ENCODE results near the gene XPO6. TPM values are rescaled to one million over a fixed set of nuclear protein-coding genes. Genes with fewer than 3 reads are reported as not detected.

Gene XPO6
- total RNA-seq, 1 experiment from 2014 or later, result 162 TPM

DNA sequence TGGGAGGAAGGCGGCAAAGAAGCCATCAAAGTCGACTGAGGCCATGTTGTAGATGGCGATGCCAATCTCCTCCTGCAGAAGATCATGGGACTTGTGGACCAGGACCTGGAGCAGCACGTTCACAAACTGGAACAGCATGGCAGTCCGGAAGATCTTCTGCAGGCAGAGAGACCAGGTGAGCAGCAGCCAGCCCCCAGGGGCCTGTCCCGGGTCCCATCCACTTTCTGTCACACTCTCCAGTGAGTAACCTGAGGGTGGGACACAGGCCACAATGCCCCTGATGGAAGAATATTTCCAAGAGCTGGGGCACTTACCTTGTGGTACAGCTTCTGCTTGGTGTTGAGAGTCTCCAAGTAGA is 110.3 kb downstream of the XPO6 start:
- Histone ChIP-seq H4K20me1 (ENCODE audit: insufficient read depth) (peaks cover 7% of the 10 kb centered on the region; the same call in 1 of the 2 replicates), H3K27ac (ENCODE audit: low read depth, low read length) (no peak overlapping the region), H3K4me2 (ENCODE audit: low read length) (no peak overlapping the region), H3K79me2 (ENCODE audit: insufficient read depth, low read length) (no peaks in the 10 kb centered on the region; the same call in 1 of the 2 replicates), H3K27me3 (ENCODE audit: insufficient read depth, low read length) (no peaks in the 10 kb centered on the region), H3K9me3 (ENCODE audit: control insufficient read depth in 1 of 2, insufficient read depth in 1 of 2, low read depth in 1 of 2, low read length in 2 of 2) (no peaks in the 10 kb centered on the region), H3K9ac (ENCODE audit: low read length) (no peak overlapping the region), H3K4me3 (replicated peaks in 1 of 2; ENCODE audit: low read depth in 1 of 2, low read length in 2 of 2) (no peak overlapping the region), H3K9me2 (ENCODE audit: insufficient read depth) (no peaks in the 10 kb centered on the region), H3K36me3 (ENCODE audit: control insufficient read depth in 1 of 2, insufficient read depth in 2 of 2, low read length in 2 of 2) (peaks cover 50 to 65% of the 10 kb centered on the region in 2 experiments), H2AFZ (ENCODE audit: low read depth, low read length, poor library complexity, severe bottlenecking) (no peak overlapping the region), H3K4me1 (ENCODE audit: control insufficient read depth in 1 of 2, insufficient read depth in 2 of 2, low read length in 2 of 2) (no peaks in the 10 kb centered on the region)
- ChIA-PET POLR2A (no interaction called here), RAD21 (ENCODE audit: low non-redundant PET in 1 of 2, low total read pairs in 2 of 2, uncharacterized antibody in 2 of 2, unreplicated experiment in 2 of 2) (no interaction called here), CTCF (no interaction called here)
- intact Hi-C loops (cut with micrococcal nuclease), result no loop called here
- DNase-seq (ENCODE audit: low read depth, low spot score), result no peak
- TF ChIP-seq EZH2phosphoT487 (IDR thresholded peaks at IDR 0.05; ENCODE audit: borderline replicate concordance) (no peak), RAD21 (IDR thresholded peaks at IDR 0.05; ENCODE audit: low read depth) (no peak)
- BruUV-seq (replicated peaks), result no TSS peak
- ATAC-seq, result no peak

GRCh38 chr16:28100810-28101532 is 110.8 kb downstream of the XPO6 start:
- Histone ChIP-seq H3K79me2 (ENCODE audit: insufficient read depth, low read length) (no peaks in the 10 kb centered on the region; the same call in 1 of the 2 replicates), H4K20me1 (ENCODE audit: insufficient read depth) (peaks cover 7% of the 10 kb centered on the region; the same call in 1 of the 2 replicates), H3K36me3 (ENCODE audit: control insufficient read depth in 1 of 2, insufficient read depth in 2 of 2, low read length in 2 of 2) (peaks cover 46 to 60% of the 10 kb centered on the region in 2 experiments; a peak in 3 of 4 replicates), H3K9ac (ENCODE audit: low read length) (no peak overlapping the region), H3K27ac (ENCODE audit: low read depth, low read length) (no peak overlapping the region), H3K9me2 (ENCODE audit: insufficient read depth) (no peaks in the 10 kb centered on the region), H3K27me3 (ENCODE audit: insufficient read depth, low read length) (no peaks in the 10 kb centered on the region), H3K4me2 (ENCODE audit: low read length) (no peak overlapping the region), H3K4me3 (replicated peaks in 1 of 2; ENCODE audit: low read depth in 1 of 2, low read length in 2 of 2) (no peak overlapping the region), H3K4me1 (ENCODE audit: control insufficient read depth in 1 of 2, insufficient read depth in 2 of 2, low read length in 2 of 2) (no peaks in the 10 kb centered on the region), H3K9me3 (ENCODE audit: control insufficient read depth in 1 of 2, insufficient read depth in 1 of 2, low read depth in 1 of 2, low read length in 2 of 2) (no peaks in the 10 kb centered on the region), H2AFZ (ENCODE audit: low read depth, low read length, poor library complexity, severe bottlenecking) (no peak overlapping the region)
- BruUV-seq (replicated peaks), result no TSS peak
- DNase-seq (ENCODE audit: low read depth, low spot score) (no peak), ATAC-seq (no peak)
- ChIA-PET RAD21 (ENCODE audit: low non-redundant PET in 1 of 2, low total read pairs in 2 of 2, uncharacterized antibody in 2 of 2, unreplicated experiment in 2 of 2) (no interaction called here), POLR2A (no interaction called here), CTCF (no interaction called here)
- TF ChIP-seq REST (IDR thresholded peaks at IDR 0.05; ENCODE audit: low read depth), result no peak
- no peak for TF ChIP-seq SP1 (IDR thresholded peaks at IDR 0.05; ENCODE audit: low read depth)
- no peak for TF ChIP-seq ZBTB33 (IDR thresholded peaks at IDR 0.05; ENCODE audit: extremely low read depth, insufficient replicate concordance, low read length)
- TF ChIP-seq JUND (IDR thresholded peaks at IDR 0.05), result no peak
- TF ChIP-seq MAX (IDR thresholded peaks at IDR 0.05), result no peak
- TF ChIP-seq POLR2AphosphoS5 (IDR thresholded peaks at IDR 0.05; ENCODE audit: low read depth, low read length), result no peak
- TF ChIP-seq ATF3 (IDR thresholded peaks at IDR 0.05), result no peak
- no peak for TF ChIP-seq FOSL1 (IDR thresholded peaks at IDR 0.05; ENCODE audit: low read depth)
- TF ChIP-seq EZH2 (IDR thresholded peaks at IDR 0.05), result no peak
- intact Hi-C loops (cut with micrococcal nuclease), result no loop called here

Measured in HCT116 (cell line).